Immature natural killer cell (primary cell): ENCODE results near the gene FLNB. TPM values are rescaled to one million over a fixed set of nuclear protein-coding genes. Genes with fewer than 3 reads are reported as not detected.

Experiments used
- DNase-seq, 3 donors: peaks; one replicate each; pipeline ENCODE4 v3.0.0; 2022; ENCODE audit warnings: mixed read lengths in 1 of 3
- H3K27ac Mint-ChIP-seq, 6 donors: one replicate each; pipeline ENCODE4 v1.8.0; 2020; ENCODE audit warnings: mixed read lengths in 6 of 6, mild to moderate bottlenecking in 5 of 6, inconsistent platforms in 4 of 6, moderate library complexity in 3 of 6
- H3K27me3 Mint-ChIP-seq, 3 donors: one replicate each; pipeline ENCODE4 v1.8.0; 2020 to 2021; ENCODE audit warnings: low read depth in 3 of 3, mild to moderate bottlenecking in 3 of 3, mixed read lengths in 3 of 3, moderate library complexity in 3 of 3, inconsistent platforms in 1 of 3
- H3K36me3 Mint-ChIP-seq, 3 donors: one replicate each; pipeline ENCODE4 v1.8.0; 2020; ENCODE audit warnings: mixed read lengths in 3 of 3, inconsistent platforms in 2 of 3, mild to moderate bottlenecking in 2 of 3
- H3K4me1 Mint-ChIP-seq, 2 donors: one replicate each; pipeline ENCODE4 v1.8.0; 2020; ENCODE audit warnings: inconsistent platforms in 2 of 2, mild to moderate bottlenecking in 2 of 2, mixed read lengths in 2 of 2, moderate library complexity in 1 of 2
- H3K4me3 Mint-ChIP-seq, 5 donors: one replicate each; pipeline ENCODE4 v1.8.0; 2020; ENCODE audit warnings: mild to moderate bottlenecking in 5 of 5, mixed read lengths in 5 of 5, inconsistent platforms in 3 of 5, moderate library complexity in 3 of 5
- H3K9me3 Mint-ChIP-seq, 6 donors: one replicate each; pipeline ENCODE4 v1.8.0; 2020; ENCODE audit warnings: mild to moderate bottlenecking in 6 of 6, mixed read lengths in 6 of 6, inconsistent platforms in 4 of 6, moderate library complexity in 3 of 6
- polyA plus RNA-seq, 3 donors: library from polyadenylated mRNA; unstranded; fragments of 300-500 nt; fragmentation: Illumina TruSeq; gene quantifications; one replicate each; pipeline ENCODE4 v1.2.3, GENCODE V29; 2021

FLNB gene
- polyA plus RNA-seq, 3 donors from 2014 or later: 0.94 to 14.9 (median 7.5) TPM

- Mint-ChIP-seq H3K36me3 (no peaks in the 10 kb centered on the region), H3K4me1 (peaks cover 32 to 53% of the 10 kb centered on the region in 2 donors), H3K4me3 (peak overlapping the region in 1 of 5 donors; percentile 0), H3K27me3 (peaks cover 0 to 2% (median 0%) of the 10 kb centered on the region in 3 donors), H3K9me3 (no peaks in the 10 kb centered on the region), H3K27ac (peak overlapping the region in 5 of 6 donors; percentile 38 to 93 (median 82))
- no peak for DNase-seq
Observed at GRCh38 chr3:58036293-58037032, 28.2 kb downstream of the FLNB start.

GRCh38 chr3:58037141-58037910 is 29.1 kb downstream of the FLNB start:
- peak overlapping the region in 2 of 6 donors; percentile 67 to 68 for H3K27ac Mint-ChIP-seq
- no peaks in the 10 kb centered on the region for H3K36me3 Mint-ChIP-seq
- H3K4me1 Mint-ChIP-seq: peaks cover 41 to 62% of the 10 kb centered on the region in 2 donors

GRCh38 chr3:58038675-58039292 is 30.6 kb downstream of the FLNB start:
- DNase-seq: no peak
- Mint-ChIP-seq H3K4me1 (peaks cover 44 to 62% of the 10 kb centered on the region in 2 donors), H3K36me3 (no peaks in the 10 kb centered on the region), H3K4me3 (no peak overlapping the region), H3K27ac (no peak overlapping the region), H3K9me3 (no peaks in the 10 kb centered on the region), H3K27me3 (peaks cover 0 to 2% (median 2%) of the 10 kb centered on the region in 3 donors)

More at GRCh38 chr3:58037141-58037910, 29.1 kb downstream of the FLNB start:
- DNase-seq: no peak
- Mint-ChIP-seq H3K4me3 (peak overlapping the region in 1 of 5 donors; percentile 42), H3K9me3 (no peaks in the 10 kb centered on the region), H3K27me3 (peaks cover 0 to 2% (median 0%) of the 10 kb centered on the region in 3 donors)

- H3K27ac Mint-ChIP-seq: peak overlapping the region in 1 of 6 donors; percentile 31
- peaks cover 42 to 57% of the 10 kb centered on the region in 2 donors for H3K4me1 Mint-ChIP-seq
- no peaks in the 10 kb centered on the region for H3K36me3 Mint-ChIP-seq
- peaks cover 0 to 2% (median 2%) of the 10 kb centered on the region in 3 donors for H3K27me3 Mint-ChIP-seq
- DNase-seq: no peak
- no peaks in the 10 kb centered on the region for H3K9me3 Mint-ChIP-seq
- no peak overlapping the region for H3K4me3 Mint-ChIP-seq
Observed at GRCh38 chr3:58039601-58040000, 31.4 kb downstream of the FLNB start.

GRCh38 chr3:58041182-58041825 is 33.1 kb downstream of the FLNB start:
- Mint-ChIP-seq H3K4me1 (peaks cover 26 to 47% of the 10 kb centered on the region in 2 donors), H3K4me3 (peak overlapping the region; percentile 5 to 62 (median 24)), H3K27me3 (peaks cover 0 to 2% (median 2%) of the 10 kb centered on the region in 3 donors), H3K9me3 (no peaks in the 10 kb centered on the region), H3K36me3 (no peaks in the 10 kb centered on the region), H3K27ac (peak overlapping the region; percentile 27 to 78 (median 49))
- peak in 2 of 3 donors; percentile 19 for DNase-seq

GRCh38 chr3:58041826-58042324 is 33.7 kb downstream of the FLNB start:
- Mint-ChIP-seq H3K27ac (peak overlapping the region; percentile 27 to 78 (median 44)), H3K36me3 (no peaks in the 10 kb centered on the region), H3K27me3 (peaks cover 0 to 2% (median 2%) of the 10 kb centered on the region in 3 donors), H3K4me1 (peaks cover 25 to 41% of the 10 kb centered on the region in 2 donors), H3K9me3 (no peaks in the 10 kb centered on the region), H3K4me3 (peak overlapping the region; percentile 5 to 62 (median 24))
- DNase-seq: peak; percentile 10 to 31 (median 26)

- Mint-ChIP-seq H3K27me3 (peaks cover 0 to 2% (median 0%) of the 10 kb centered on the region in 3 donors), H3K4me3 (no peak overlapping the region), H3K4me1 (peaks cover 22 to 33% of the 10 kb centered on the region in 2 donors)
Observed at GRCh38 chr3:58042947-58043707, 34.9 kb downstream of the FLNB start.

GRCh38 chr3:58043933-58044332 is 35.7 kb downstream of the FLNB start:
- no peak for DNase-seq
- H3K9me3 Mint-ChIP-seq: no peaks in the 10 kb centered on the region
- H3K36me3 Mint-ChIP-seq: no peaks in the 10 kb centered on the region
- H3K27me3 Mint-ChIP-seq: peaks cover 0 to 2% (median 0%) of the 10 kb centered on the region in 3 donors
- no peak overlapping the region for H3K27ac Mint-ChIP-seq
- H3K4me3 Mint-ChIP-seq: no peak overlapping the region
- peaks cover 26 to 41% of the 10 kb centered on the region in 2 donors for H3K4me1 Mint-ChIP-seq

More at GRCh38 chr3:58042947-58043707, 34.9 kb downstream of the FLNB start:
- H3K36me3 Mint-ChIP-seq: no peaks in the 10 kb centered on the region
- peak overlapping the region in 2 of 6 donors; percentile 0 to 29 for H3K27ac Mint-ChIP-seq
- no peak for DNase-seq
- H3K9me3 Mint-ChIP-seq: no peaks in the 10 kb centered on the region

GRCh38 chr3:58044691-58045483 is 36.7 kb downstream of the FLNB start:
- Mint-ChIP-seq H3K9me3 (no peaks in the 10 kb centered on the region), H3K27ac (no peak overlapping the region), H3K27me3 (peaks cover 0 to 2% (median 0%) of the 10 kb centered on the region in 3 donors), H3K4me3 (no peak overlapping the region), H3K4me1 (peaks cover 28 to 42% of the 10 kb centered on the region in 2 donors), H3K36me3 (no peaks in the 10 kb centered on the region)
- no peak for DNase-seq

GRCh38 chr3:58047826-58048225 is 39.6 kb downstream of the FLNB start:
- peaks cover 0 to 2% (median 0%) of the 10 kb centered on the region in 3 donors for H3K27me3 Mint-ChIP-seq
- no peak overlapping the region for H3K4me3 Mint-ChIP-seq
- no peak for DNase-seq
- H3K4me1 Mint-ChIP-seq: peaks cover 13 to 20% of the 10 kb centered on the region in 2 donors
- H3K9me3 Mint-ChIP-seq: no peaks in the 10 kb centered on the region
- H3K36me3 Mint-ChIP-seq: no peaks in the 10 kb centered on the region
- no peak overlapping the region for H3K27ac Mint-ChIP-seq

GRCh38 chr3:58048301-58048700 is 40.1 kb downstream of the FLNB start:
- peaks cover 13 to 18% of the 10 kb centered on the region in 2 donors for H3K4me1 Mint-ChIP-seq
- H3K27ac Mint-ChIP-seq: no peak overlapping the region
- H3K4me3 Mint-ChIP-seq: no peak overlapping the region
- H3K36me3 Mint-ChIP-seq: no peaks in the 10 kb centered on the region
- DNase-seq: peak in 1 of 3 donors; percentile 19
- H3K9me3 Mint-ChIP-seq: no peaks in the 10 kb centered on the region
- peaks cover 0 to 2% (median 0%) of the 10 kb centered on the region in 3 donors for H3K27me3 Mint-ChIP-seq
